ENCODE data around the gene B3GNT4.
"Not testable (repeated sequence)": the region's sequence is repeated elsewhere in the genome, so short reads cannot be mapped to it uniquely, and the experiment has no call there.

The B3GNT4 gene

DNA sequence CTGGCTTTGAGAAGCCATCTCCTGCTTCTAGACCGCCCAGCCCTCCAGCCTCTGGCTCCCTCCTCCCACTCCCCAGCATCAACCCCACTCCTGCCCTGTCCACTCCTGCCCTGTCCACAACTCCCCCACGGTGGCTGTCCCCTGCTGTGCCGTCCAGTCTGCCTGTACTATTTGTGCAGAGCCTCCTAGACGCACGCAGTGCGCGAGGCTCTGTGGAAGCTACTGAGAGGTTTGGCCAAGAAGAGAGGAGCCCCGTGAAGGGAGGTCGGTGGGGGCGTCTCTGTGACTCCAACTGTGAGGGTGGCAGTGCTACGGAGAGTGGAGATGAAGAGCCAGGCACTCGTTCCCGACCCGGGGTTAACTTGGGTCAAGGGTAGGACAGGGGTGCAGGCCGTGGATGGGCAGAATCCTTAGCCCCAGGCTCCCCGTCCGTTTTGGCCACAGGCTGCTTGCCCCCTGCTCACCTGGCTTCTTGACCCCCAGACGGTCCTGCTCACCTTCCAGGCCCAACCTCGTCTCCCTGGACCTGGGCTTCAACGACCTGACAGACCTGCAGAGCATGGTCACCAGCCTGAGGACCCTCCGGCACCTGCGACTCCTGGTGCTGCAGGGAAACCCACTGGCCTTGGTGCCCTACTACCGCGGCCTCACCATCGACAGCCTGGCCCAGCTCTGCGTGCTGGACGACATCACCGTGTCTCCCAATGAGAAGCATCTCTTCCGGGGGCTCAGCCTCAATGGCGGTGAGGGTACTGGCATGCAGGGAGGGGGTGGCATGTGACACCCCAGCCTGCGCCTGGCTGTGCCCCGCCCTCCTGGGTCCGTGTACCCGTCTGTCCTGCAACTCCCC lies 13.7 kb upstream of the B3GNT4 start:
- DNase-seq, result no peak

DNA sequence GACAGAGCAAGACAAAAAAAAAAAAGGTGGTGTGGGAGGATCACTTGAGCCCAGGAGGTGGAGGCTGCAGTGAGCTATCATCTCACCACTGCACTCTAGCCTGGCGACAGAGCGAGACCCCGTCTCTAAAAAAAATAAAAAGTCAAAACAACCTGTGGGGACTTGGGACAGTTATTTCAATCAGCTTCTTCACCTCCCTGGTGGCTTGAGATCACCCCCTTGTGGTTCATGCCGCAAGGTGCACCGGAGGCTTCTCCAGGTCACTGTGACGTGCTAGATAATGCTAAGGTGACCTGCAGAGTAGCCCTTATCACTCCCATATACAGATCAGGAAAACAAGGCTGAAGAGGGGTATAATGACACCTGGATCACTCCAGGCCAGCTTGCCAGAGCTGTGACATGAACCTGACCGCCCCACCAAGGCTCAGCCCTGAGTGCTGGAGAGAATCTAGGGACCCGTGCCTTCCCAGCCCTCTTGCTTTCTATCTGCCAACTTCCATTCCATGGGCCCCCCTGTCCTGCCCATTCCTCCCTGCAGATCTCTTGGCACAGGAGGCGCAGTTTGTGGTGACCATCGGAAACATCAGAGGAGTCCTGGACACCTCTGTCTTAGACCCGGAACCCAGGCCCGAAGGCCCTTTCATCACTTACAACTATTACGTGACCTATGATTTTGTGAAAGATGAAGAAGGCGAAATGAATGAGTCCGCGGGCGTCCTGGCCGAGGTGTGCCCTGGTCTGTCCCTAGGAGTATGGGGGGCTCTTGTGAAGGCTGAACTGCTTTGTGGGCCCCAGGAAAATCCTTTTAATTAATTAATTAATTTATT lies 12.5 kb upstream of the B3GNT4 start:
- peak; percentile 67 to 74 for DNase-seq

DNA sequence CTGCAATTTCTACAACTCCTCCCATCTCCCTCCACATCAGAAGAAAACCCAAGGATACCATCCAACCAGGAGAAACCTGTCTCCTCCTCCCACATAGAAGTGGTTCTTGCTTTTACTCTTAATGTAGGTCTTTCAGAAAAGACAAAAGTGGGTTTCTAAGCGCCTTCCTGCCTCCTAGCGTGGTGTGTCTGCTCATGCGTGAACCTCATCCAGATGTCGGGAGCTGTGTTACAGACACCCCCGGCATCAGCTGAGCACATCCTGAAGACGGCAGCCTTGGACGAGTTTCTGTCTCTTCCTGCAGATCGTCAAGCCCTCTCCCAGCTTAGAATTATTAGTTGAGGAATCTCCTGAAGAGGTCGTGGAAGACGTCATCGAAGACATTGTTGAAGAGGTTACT lies 11.1 kb upstream of the B3GNT4 start:
- DNase-seq, result no peak

DNA sequence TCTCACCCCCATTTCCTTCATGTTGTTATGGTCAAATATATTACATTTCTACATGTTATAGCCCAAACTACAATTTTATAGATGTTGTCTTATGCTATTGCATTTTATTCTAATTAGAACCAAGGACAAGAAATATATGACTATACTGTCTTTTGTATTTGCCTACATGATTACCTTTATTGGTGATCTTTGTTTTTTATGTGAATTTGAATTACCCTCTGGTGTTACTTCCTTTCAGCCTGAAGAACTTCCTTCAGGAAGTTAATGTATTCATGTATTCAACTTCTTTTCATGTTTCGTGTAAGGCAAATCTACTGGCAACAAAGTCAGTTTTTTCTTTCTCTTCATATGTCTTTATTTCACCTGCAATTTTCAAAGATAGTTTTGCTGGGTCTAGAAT lies 8.7 kb upstream of the B3GNT4 start:
- DNase-seq, result no peak

DNA sequence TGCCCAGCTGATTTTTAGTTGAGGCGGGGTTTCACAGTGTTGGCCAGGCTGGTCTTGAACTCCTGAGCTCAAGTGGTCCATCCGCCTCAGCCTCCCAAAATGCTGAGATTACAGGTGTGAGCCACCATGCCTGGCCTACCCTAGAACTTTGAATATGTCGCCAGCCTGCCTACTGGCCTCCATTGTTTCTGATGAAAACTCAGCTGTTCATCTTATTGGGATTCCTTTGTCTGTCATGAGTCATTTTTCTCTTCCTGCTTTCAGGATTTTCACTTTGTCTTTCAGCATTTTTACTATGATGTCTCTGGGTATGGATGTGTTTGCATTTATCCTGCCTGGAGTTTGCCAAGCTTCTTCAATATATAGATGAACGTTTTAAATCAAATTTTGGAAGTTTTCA lies 8.1 kb upstream of the B3GNT4 start:
- DNase-seq, result no peak

DNA sequence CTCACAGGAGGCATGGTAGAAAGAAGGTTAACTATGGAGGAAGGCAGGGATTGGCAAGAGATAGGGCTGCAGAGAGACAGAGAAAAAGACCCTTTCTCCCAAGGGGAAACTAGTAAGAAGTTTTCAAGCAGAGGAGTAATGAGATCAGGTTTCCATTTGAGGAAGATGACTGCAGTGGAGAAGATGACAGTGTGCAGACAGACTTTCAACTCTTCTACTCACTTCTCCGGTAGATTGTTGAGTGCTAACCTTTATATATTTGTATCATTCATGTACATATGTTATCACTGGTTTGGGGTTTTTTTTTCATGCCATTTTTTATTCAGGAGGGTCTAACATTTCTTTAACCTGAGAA lies 5.9 kb upstream of the B3GNT4 start:
- no peak for DNase-seq

DNA sequence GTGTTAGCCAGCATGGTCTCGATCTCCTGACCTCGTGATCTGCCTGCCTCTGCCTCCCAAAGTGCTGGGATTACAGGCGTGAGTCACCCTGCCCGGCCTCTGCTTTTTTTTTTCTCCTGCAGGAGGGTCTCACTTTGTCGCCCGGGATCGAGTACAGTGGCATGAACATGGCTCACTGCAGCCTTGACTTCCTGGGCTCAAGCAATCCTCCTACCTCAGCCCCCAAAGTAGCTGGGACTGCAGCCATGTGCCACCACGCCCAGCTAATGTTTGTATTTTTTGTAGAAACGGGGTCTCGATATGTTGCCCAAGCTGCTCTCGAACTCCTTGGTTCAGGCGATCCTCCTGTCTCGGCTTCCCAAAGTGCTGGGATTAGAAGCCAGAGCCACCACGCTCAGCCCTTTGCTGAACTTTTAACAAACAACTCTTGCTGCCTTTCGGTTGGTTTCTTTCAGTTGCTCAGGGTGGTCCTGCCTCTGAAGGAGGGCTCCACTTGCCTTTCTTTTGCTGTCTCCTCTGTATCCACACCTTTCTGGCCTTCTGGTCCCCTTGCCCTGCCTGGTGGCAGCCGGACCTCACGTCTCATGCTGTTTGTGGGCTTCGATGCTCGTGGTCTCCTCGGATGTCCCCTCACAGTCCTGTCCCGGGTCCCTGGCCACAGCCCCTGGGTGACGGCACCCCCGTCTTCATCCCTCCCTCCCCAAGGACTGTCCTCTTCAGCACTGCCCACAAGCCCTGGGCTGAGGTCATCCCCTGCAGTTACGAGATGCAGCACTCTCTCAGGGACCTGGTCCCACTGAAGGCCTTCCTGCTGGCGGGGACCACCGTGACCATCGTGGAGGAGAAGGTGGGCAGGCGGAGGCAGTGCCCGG lies 3.8 kb upstream of the B3GNT4 start:
- no peak for DNase-seq

DNA sequence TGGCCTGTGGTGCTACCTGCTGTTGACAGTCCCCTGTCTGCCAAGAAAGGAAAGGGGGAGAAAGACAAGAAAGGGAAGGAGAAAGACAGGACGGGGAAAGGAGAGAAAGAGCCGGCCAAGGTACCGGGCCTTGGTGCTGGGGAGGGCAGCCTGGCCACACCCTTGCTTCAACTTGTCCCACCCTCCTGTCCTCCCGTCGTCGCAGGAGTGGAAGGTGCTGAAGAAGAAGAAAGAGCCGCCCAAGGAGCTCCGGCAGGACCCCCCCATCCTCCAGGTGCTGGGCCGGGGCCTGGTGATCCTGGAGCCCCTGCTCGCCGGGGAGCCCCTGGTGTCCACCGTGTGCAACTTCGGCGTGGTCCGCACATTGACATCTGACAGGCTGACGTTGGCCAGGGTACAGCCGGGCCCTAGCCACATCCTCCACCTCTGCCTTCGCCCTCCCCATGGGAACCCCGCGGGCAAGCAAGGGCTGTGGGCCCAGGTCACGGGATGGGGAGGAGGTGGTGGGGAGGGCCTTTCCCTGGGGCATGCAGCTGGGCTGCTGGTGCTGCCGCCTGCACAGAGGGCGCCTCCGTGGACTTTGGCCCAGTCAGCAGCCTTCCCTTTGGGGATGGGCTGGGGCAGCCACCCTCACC lies 2.9 kb upstream of the B3GNT4 start:
- no peak for DNase-seq

DNA sequence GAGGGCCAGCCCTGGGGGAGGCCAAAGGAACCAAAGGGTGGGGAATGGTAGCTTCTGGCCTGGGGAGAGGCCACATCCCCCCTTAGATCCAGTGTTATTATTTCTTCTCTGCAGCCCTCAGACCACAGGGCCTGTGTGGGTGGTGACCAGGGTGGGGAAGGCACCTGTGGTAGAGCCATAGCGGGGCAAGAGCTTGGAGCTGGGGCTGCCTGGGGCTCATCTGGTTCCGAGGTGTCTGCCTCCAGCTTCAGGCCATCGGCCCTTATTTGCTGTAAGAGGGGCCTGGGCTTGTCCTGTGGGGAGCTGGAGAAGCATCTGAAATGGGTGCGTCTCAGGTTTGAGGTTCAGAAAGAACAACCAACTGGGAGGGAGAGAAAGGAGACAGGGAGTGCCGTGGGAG lies 2.1 kb upstream of the B3GNT4 start:
- no peak for DNase-seq

DNA sequence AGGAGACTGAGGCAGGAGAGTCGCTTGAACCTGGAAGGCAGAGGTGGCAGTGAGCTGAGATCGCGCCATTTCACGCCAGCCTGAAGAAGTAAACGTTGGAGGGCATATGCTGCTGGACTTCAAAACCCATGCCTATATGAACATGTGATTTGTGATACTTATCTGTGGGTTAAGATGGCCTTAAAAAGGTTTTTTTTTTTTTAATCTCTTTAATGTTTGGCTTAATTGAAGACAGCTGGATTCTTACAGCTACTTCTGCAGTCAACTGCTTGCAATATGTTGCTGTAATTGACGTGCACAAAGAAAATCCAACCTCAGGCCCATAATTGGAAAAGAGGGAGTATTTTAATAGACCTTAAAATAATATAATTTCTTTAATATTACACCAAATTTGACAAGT lies 1.5 kb upstream of the B3GNT4 start:
- no peak for DNase-seq

DNA sequence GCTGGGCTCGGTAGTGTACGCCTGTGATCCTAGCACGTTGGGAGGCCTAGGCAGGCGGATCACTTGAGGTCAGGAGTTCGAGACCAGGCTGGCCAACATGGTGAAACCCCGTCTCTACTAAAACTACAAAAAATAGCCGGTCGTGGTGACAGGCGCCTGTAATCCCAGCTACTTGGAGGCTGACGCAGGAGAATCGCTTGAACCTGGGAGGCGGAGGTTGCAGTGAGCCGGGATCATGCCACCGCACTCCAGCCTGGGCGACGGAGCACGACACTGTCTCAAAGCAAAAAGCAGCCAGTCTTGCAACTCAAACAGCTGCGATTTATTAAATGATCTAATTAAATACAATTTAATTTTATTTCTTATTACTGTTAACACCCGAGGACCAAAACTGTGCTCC lies 698 bp upstream of the B3GNT4 start:
- DNase-seq, result not testable (repeated sequence)

DNA sequence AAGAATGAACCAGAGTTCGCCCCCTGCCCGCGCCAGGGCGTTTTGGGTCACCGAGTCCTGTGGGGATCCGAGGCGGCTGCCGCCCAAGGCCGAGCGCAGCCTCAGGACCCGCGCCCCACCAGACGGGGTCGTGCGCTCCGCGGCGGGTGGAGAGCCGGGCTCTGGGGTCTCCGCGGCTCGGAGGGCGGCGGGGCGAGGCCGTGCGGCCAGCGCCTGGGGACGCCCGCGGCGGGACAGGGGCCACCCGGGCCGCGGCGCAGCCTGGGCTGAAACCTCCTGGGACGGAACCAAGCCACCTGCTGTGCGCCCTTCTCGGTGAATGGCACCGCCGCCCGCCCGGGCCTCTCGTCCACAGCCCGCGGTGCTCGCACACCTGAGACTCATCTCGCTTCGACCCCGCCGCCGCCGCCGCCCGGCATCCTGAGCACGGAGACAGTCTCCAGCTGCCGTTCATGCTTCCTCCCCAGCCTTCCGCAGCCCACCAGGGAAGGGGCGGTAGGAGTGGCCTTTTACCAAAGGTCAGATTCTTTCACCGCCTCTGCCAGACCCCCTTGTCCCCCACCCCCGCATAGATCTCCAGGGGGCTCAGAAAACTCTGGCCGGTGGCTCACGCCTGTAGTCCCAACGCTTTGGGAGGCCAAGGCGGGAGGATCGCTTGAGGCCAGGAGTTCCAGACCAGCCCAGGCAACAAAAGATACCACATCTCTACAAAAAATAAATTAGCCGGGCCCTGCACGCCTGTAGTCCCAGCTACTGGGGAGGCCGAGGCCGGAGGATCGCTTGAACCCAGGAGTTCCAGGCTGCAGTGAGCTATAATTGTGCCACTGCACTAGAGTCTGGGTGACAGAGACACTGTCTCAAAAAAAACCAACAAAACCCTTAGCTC lies 901 bp downstream of the B3GNT4 start:
- DNase-seq, result no peak

DNA sequence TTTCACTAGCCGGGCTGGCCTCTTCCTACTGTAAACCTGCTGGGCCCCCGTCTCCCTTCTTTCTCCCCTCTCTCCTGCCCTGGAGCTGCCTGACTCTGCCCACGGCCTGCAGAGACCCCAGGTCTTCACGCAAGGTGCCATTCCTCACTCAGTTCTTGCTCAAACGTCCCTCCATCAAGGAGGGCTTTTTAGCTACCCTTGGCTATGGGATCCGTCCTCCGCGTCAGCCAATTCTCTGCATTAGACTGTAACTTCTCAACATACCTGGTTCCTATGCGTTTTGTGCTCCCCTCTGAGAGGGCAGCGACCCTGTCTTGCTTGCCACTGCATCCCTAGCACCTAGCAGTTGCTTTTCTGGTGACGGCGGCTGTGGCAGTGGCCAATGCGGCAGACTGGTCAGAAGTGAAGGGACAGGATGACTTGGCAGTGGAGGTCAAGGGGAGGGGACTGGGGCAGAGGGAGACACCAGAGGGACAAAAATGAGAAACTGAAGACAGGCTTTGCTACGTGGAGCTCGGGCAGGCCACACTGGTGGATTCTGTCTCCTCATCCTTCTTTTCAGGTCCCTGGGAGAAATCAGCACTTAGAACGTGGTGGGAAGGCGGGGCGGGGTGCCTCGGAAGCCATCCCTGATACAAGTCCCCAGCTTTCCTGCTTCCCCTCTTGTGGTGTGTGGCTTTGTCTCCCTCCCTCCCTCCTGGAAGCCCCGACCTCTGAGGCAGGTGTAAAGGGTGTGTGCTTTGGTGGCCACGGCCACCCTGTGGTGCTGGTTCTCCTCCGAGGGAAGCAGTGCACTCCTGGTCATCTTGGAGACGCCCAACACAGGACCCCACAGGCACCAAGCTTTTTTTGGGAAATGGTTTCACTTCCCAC lies 1.8 kb downstream of the B3GNT4 start:
- no peak for DNase-seq

DNA sequence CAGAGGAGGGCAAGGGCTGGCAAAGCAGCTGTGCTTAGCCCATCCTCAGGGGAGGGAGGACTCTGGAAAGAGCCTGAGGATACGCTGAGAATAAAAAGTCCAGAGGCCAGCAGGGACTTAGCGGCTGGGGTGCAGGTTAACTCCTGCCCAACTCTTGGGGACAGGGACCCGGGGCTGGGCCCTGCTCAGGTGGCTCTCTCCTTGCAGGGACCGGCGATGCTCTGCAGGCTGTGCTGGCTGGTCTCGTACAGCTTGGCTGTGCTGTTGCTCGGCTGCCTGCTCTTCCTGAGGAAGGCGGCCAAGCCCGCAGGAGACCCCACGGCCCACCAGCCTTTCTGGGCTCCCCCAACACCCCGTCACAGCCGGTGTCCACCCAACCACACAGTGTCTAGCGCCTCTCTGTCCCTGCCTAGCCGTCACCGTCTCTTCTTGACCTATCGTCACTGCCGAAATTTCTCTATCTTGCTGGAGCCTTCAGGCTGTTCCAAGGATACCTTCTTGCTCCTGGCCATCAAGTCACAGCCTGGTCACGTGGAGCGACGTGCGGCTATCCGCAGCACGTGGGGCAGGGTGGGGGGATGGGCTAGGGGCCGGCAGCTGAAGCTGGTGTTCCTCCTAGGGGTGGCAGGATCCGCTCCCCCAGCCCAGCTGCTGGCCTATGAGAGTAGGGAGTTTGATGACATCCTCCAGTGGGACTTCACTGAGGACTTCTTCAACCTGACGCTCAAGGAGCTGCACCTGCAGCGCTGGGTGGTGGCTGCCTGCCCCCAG lies 2.8 kb downstream of the B3GNT4 start:
- DNase-seq, result no peak

DNA sequence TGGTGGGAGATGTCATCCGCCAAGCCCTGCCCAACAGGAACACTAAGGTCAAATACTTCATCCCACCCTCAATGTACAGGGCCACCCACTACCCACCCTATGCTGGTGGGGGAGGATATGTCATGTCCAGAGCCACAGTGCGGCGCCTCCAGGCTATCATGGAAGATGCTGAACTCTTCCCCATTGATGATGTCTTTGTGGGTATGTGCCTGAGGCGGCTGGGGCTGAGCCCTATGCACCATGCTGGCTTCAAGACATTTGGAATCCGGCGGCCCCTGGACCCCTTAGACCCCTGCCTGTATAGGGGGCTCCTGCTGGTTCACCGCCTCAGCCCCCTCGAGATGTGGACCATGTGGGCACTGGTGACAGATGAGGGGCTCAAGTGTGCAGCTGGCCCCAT lies 3.5 kb downstream of the B3GNT4 start:
- no peak for DNase-seq

DNA sequence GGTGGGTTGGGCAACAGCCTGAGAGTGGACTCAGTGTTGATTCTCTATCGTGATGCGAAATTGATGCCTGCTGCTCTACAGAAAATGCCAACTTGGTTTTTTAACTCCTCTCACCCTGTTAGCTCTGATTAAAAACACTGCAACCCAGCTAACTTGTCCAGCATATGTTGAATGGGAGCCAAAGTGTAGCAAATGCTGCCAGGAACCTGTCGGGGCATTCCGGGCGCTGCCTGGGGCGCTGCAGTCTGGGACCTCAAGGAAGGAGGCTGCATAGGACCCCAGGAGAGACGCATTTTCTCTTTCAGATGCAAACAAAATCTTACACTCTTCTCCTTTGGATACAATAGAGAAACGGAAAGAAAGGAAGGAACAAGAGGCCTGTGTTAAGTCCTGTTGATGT lies 3.9 kb downstream of the B3GNT4 start:
- no peak for DNase-seq

DNA sequence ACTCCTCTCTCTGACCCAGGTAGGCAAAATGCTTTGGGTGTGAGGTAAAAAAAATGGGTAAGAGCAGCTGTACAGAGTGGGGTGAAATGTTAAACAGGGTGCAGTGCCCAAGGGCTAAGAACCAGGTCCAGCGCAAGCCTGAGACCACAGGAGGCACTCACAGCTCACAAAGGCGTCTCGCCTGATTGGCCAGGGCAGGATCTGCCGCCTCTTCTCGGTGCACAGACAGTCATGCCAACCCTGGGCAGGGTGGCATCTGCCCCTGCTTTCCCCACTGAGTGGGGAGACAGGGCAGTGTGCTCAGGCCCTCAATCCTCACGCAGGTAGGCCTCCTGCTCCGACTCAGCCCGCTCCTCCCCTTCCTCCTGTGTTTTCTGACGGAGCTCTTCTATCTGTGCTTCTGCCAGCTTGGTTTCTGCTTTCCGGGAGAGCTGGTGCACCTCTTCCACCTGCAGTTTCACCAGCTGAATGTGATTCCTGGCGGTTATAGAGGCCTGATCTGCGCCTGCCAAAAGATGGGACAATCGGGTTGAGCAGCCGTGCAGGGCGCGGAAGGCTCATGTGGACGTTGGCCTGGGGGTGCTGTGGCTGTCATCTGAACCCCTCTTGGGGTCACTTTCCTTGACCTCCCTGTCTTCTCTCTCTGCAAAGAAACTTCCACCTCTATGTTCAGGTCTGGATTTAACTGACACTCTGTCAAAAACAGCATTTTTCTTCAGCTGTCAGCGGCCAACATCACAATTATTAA lies 4.7 kb downstream of the B3GNT4 start:
- DNase-seq, result no peak

DNA sequence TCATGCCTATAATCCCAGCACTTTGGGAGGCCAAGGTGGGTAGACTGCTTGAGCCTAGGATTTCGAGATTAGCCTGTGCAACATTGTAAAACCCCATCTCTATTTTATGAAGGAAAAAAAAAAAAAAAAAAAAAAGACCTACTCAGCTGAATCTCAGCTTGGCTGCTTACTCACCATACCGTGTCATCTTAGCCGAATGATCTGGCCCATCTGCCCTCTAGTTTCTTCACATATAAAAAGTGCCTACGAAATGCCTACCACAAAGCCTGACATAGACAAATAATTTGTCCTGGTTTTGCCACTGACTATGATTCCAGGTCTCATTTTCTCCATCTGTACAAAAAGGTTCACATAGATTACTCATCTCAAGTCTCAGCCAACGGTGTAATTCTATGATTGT lies 12.3 kb downstream of the B3GNT4 start:
- no peak for DNase-seq

DNA sequence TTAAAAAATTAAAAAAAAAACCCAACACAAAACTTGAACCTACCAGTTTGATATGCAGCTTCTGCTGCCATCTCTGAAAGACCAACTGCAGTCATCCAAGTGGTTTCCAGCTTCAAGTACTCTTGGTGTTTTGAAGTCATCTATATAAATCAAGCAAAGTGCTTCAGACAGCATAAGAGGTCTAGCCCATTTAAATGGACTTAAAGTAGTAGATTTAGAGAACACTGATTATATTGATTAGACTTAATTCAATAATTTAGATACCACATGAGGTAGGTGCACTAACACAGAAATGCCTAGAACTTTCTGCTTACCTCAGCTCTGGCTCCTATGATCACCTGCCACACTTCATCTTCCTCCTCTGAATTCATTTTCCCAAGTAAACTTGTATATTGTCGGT lies 12.9 kb downstream of the B3GNT4 start:
- DNase-seq, result no peak

Measured in CD4-positive, alpha-beta T cell treated with Interferon alpha-2 for 1 hour (primary cell).